Inflammatory macrophage (primary cell): ENCODE data around the gene OTUD3.

ENCODE experiments used
- DNase-seq, 2 donors: peaks; one replicate each; pipeline ENCODE4 v3.0.0-alpha.2; 2020 to 2022

The OTUD3 gene

GRCh38 chr1:19955534-19956170, 73.5 kb downstream of the OTUD3 start:
- no peak for DNase-seq

- DNase-seq: no peak
These were observed 75.6 kb downstream of the OTUD3 start for GRCh38 chr1:19957779-19958178.

GRCh38 chr1:19960591-19960990, 78.4 kb downstream of the OTUD3 start:
- no peak for DNase-seq
